RWPE2 (cell line): ENCODE results near the gene HPS1.
A peak's percentile ranks its signal among the peaks of the same experiment; 100 is the strongest.
"Not testable (repeated sequence)": the region's sequence is repeated elsewhere in the genome, so short reads cannot be mapped to it uniquely, and the experiment has no call there.

Experiments
- ATAC-seq: fragments of 200-7000 bp; cut with Tn5 transposase; 3 replicates; pipeline ENCODE4 v1.9.1; 2021; ENCODE audit warnings: low read depth
- DNase-seq: peaks from one replicate; pipeline ENCODE4 v3.0.0-alpha.2; 2020; ENCODE audit warnings: low spot score
- H3K27ac ChIP-seq: fragments of 450-650 bp; 2 replicates; pipeline ENCODE4 v1.5.1; 2017; ENCODE audit warnings: mild to moderate bottlenecking; ENCODE audit not compliant: poor library complexity, severe bottlenecking
- H3K27me3 ChIP-seq: fragments of 250-450 bp; sonication (Bioruptor Pico); 2 replicates; pipeline ENCODE4 v1.5.1; 2021; ENCODE audit warnings: mild to moderate bottlenecking, moderate library complexity; ENCODE audit not compliant: insufficient read depth, poor library complexity, severe bottlenecking
- H3K36me3 ChIP-seq: fragments of 250-450 bp; sonication (Bioruptor Pico); 2 replicates; pipeline ENCODE4 v1.5.1; 2020; ENCODE audit warnings: low read depth, mild to moderate bottlenecking, moderate library complexity
- H3K4me1 ChIP-seq: fragments of 250-450 bp; sonication (Bioruptor Pico); 2 replicates; pipeline ENCODE4 v1.5.1; 2021; ENCODE audit warnings: mild to moderate bottlenecking, moderate library complexity; ENCODE audit not compliant: insufficient read depth, poor library complexity, severe bottlenecking
- H3K4me3 ChIP-seq: fragments of 250-450 bp; sonication (Bioruptor Pico); 2 replicates; pipeline ENCODE4 v1.5.1; 2021; ENCODE audit warnings: mild to moderate bottlenecking, moderate library complexity; ENCODE audit not compliant: severe bottlenecking
- H3K9me3 ChIP-seq: fragments of 250-450 bp; sonication (Bioruptor Pico); 2 replicates; pipeline ENCODE4 v1.5.1; 2021; ENCODE audit warnings: mild to moderate bottlenecking, moderate library complexity; ENCODE audit not compliant: severe bottlenecking
- TF ChIP-seq, protein P1 (sequence below): fragments of 450-650 bp; IDR thresholded peaks from one replicate; pipeline ENCODE4 v1.5.1; 2017; ENCODE audit warnings: mild to moderate bottlenecking, moderate library complexity; ENCODE audit not compliant: poor library complexity, severe bottlenecking

Gene HPS1

DNA sequence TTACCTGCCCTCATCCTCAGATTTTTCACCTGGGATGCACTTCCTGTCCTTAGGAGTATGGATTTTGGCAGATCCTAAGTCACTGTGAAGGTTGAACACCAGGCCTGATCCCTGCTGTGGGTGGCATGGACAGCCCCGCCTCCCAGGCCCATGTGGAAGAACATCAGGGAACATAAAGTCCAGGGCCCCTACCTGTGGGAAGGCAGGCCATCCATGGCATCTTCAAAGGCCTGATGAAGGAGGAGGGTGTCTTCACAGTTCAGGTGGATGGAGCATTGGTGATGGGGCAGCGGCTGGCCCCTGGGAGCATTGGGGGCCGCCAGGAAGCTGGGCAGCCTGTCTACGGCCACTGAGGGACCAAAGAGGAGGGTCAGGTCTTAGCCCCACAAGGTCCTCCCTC is 56.3 kb downstream of the HPS1 start:
- DNase-seq (no peak), ATAC-seq (no peak)
- H3K36me3 ChIP-seq: no peaks in the 10 kb centered on the region
- H3K27ac ChIP-seq: no peak overlapping the region
- TF ChIP-seq, protein P1, sequence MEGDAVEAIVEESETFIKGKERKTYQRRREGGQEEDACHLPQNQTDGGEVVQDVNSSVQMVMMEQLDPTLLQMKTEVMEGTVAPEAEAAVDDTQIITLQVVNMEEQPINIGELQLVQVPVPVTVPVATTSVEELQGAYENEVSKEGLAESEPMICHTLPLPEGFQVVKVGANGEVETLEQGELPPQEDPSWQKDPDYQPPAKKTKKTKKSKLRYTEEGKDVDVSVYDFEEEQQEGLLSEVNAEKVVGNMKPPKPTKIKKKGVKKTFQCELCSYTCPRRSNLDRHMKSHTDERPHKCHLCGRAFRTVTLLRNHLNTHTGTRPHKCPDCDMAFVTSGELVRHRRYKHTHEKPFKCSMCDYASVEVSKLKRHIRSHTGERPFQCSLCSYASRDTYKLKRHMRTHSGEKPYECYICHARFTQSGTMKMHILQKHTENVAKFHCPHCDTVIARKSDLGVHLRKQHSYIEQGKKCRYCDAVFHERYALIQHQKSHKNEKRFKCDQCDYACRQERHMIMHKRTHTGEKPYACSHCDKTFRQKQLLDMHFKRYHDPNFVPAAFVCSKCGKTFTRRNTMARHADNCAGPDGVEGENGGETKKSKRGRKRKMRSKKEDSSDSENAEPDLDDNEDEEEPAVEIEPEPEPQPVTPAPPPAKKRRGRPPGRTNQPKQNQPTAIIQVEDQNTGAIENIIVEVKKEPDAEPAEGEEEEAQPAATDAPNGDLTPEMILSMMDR: no peak
- H3K9me3 ChIP-seq: no peaks in the 10 kb centered on the region
- H3K4me3 ChIP-seq: no peak overlapping the region
- peaks cover 5% of the 10 kb centered on the region for H3K4me1 ChIP-seq
- no peaks in the 10 kb centered on the region for H3K27me3 ChIP-seq

DNA sequence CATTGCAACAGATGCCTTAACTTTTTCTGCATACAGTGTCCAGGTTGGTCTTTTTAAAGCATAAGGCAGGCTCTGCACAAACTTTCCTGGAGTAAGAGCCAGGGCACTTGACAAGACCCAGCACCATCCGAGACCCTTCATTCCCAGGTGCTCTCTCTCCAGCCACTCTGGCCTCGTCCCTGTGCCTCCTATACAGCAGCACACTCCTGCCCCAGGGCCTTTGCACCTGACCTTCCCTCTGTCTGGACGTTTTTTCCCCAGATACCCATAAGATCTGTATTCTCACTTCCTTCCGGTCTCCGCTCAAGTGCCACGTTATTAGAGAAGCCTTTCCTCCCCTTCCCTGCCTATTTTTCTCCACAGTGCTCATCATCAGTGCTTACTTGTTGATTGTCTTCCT is 57.3 kb downstream of the HPS1 start:
- Histone ChIP-seq H3K36me3 (no peaks in the 10 kb centered on the region), H3K27me3 (no peaks in the 10 kb centered on the region), H3K4me3 (no peak overlapping the region), H3K9me3 (no peaks in the 10 kb centered on the region), H3K27ac (no peak overlapping the region), H3K4me1 (peaks cover 5% of the 10 kb centered on the region)
- ATAC-seq: no peak
- DNase-seq: no peak
- TF ChIP-seq, protein P1: no peak

DNA sequence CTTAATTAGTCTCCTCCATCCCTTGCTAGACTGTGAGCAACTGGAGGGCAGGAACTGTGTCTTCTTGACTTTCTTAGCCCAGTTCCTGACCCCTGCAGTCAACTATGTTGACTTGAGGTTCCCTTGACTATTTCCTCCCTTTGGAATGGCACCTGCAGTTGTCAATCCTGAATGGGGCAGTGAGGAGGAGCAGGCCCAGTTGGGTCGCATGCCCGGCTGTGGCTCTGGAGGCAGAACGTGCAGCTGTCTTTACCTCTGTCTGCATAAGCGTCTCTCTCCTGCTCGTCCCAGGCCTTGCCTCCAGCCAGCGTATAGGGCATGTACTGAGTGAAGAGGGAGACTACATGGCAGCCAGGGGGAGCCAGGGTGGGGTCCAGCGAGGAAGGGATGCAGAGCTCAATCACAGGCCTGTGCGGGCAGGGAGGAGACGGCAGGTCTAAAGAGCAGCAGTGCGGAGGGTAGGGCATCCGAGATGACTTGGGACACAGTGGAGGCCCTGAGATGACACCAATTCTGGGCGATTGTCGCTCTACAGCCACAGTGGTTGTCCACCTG is 58.6 kb downstream of the HPS1 start:
- Histone ChIP-seq H3K27ac (no peak overlapping the region), H3K27me3 (no peaks in the 10 kb centered on the region), H3K9me3 (no peaks in the 10 kb centered on the region), H3K4me1 (peaks cover 5% of the 10 kb centered on the region), H3K4me3 (no peak overlapping the region), H3K36me3 (no peaks in the 10 kb centered on the region)
- ATAC-seq (no peak), DNase-seq (no peak)
- TF ChIP-seq, protein P1: no peak

DNA sequence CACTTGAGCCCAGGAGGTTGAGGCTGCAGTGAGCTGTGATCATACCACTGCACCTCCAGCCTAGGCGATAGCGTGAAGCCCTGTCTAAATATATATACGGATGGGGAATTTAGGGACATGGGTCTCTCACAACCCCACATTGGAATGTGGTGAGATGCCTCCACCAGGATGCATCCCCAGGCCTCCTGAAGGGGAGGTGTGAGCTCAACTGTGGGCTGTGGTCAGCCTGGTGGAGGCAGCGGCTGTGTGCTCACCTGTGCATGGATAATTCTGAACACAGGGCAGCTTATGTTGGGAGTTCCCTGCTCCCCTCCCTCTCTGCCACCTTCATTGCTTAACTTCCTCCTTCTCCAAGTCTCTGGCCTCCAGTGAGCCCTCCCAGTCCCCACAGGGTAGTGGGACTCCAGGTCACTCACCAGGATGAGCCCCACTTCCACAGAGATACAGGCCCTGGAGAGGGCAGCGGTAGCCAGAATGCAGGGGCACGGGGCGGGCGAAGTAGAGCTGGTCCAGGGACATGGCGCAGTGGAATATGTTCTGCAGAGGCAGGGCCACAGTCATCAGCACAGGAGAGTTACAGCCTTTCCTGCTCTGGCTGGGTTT is 62.1 kb downstream of the HPS1 start:
- Histone ChIP-seq H3K27ac (no peak overlapping the region), H3K36me3 (no peaks in the 10 kb centered on the region), H3K9me3 (no peaks in the 10 kb centered on the region), H3K4me1 (no peaks in the 10 kb centered on the region), H3K4me3 (no peak overlapping the region), H3K27me3 (no peaks in the 10 kb centered on the region)
- no peak for ATAC-seq
- TF ChIP-seq, protein P1: no peak
- no peak for DNase-seq

DNA sequence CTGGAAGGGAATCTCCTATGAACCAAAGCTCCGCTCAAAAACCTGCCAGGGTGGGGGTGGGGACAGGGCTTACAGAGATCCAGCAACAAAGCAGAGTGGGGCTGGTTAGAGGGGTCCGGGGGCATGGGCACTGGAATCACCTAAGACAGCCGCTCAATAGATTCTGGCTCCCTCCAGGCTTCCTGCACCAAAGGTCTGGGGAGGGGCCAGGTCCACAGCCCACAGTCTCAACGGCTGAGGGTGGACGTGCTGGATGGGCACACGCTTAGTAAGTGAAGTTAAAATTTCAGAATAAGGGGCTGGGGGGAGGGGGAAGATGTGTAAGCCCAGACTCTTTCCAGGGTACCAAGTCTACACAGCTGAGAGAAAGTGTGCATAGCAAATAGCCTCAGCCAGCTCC is 62.9 kb downstream of the HPS1 start:
- Histone ChIP-seq H3K4me3 (no peak overlapping the region), H3K27ac (no peak overlapping the region)

DNA sequence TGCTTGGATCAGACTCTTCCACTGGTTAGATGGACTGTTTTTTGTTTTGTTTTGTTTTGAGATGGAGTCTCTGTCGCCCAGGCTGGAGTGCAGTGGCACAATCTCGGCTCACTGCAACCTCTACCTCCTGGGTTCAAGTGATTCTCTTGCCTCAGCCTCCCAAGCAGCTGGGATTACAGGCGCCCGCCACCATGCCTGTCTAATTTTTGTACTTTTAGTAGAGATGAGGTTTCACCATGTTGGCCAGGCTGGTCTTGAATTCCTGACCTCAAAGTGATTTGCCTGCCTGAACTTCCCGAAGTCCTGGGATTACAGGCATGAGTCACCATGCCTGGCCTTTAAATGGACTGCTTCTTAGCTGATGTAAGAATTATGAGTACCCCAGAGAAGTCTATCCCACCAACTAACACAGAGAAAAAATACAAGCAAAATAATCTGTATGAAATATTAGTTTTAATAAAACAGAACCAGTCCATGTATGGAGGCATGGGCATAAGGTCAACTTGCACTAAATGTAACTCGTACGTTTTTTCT is 63.5 kb downstream of the HPS1 start:
- DNase-seq, H3K4me3 ChIP-seq, H3K36me3 ChIP-seq, H3K27me3 ChIP-seq, H3K27ac ChIP-seq, H3K9me3 ChIP-seq, H3K4me1 ChIP-seq: not testable (repeated sequence)
- ATAC-seq: peak; percentile 64; the same call in 2 of the 3 replicates

More for the DNA sequence above, 62.9 kb downstream of the HPS1 start:
- no peak for ATAC-seq
- TF ChIP-seq, protein P1: no peak
- Histone ChIP-seq H3K27me3 (no peaks in the 10 kb centered on the region), H3K36me3 (no peaks in the 10 kb centered on the region), H3K4me1 (no peaks in the 10 kb centered on the region), H3K9me3 (no peaks in the 10 kb centered on the region)
- no peak for DNase-seq
